Right atrium auricular region (tissue), 2 donors: ENCODE measurements around the gene ARHGAP12. TPM values are rescaled to one million over a fixed set of nuclear protein-coding genes. Genes with fewer than 3 reads are reported as not detected.

Experiments
- DNase-seq: peaks from one replicate; pipeline ENCODE4 v3.0.0-alpha.2; 2019; ENCODE audit warnings: low spot score
- H3K27ac ChIP-seq, 2 donors: fragments of 200-600 bp; sonication (generic); 1 replicate in 1 of 2; 2 replicates in 1 of 2; pipeline ENCODE4 v1.5.1; 2016 to 2019
- H3K27me3 ChIP-seq, 2 donors: fragments of 200-600 bp; sonication (generic); one replicate each; pipeline versions ENCODE4 v1.5.1 to v1.6.0; 2017 to 2019
- H3K36me3 ChIP-seq: fragments of 200-600 bp; sonication (generic); one replicate; pipeline ENCODE4 v1.5.1; 2016
- H3K4me1 ChIP-seq, 2 donors: fragments of 200-600 bp; sonication (generic); one replicate each; pipeline versions ENCODE4 v1.5.1 to v1.6.0; 2017 to 2019
- H3K4me3 ChIP-seq, 2 donors: fragments of 200-600 bp; sonication (generic); 1 replicate in 1 of 2; 2 replicates in 1 of 2; pipeline ENCODE4 v1.5.1; 2017 to 2019; ENCODE audit warnings: mild to moderate bottlenecking in 1 of 2, moderate library complexity in 1 of 2
- H3K9me3 ChIP-seq, 2 donors: fragments of 200-600 bp; sonication (generic); one replicate each; pipeline ENCODE4 v1.5.1; 2019
- CTCF ChIP-seq, 2 donors: fragments of 200-600 bp; sonication (generic); IDR thresholded peaks; one replicate each; pipeline ENCODE4 v1.5.1; 2019; ENCODE audit warnings: antibody characterized with exemption in 2 of 2
- total RNA-seq, 2 donors: library from RNA; depleted of rRNA; stranded (reverse); fragments of >200 nt; gene quantifications; one replicate each; pipeline ENCODE4 v1.1.0, GENCODE V29; 2016

The ARHGAP12 gene
- total RNA-seq, 2 donors from 2014 or later: 20.8 to 24.1 TPM

GRCh38 chr10:31833753-31834152, 94.9 kb downstream of the ARHGAP12 start:
- no peak for TF ChIP-seq CTCF (IDR thresholded peaks at IDR 0.05)
- DNase-seq: no peak
- Histone ChIP-seq H3K36me3 (no peaks in the 10 kb centered on the region), H3K4me1 (no peaks in the 10 kb centered on the region), H3K27me3 (no peaks in the 10 kb centered on the region), H3K4me3 (no peak overlapping the region), H3K9me3 (no peaks in the 10 kb centered on the region), H3K27ac (no peak overlapping the region)

- no peak for DNase-seq
- Histone ChIP-seq H3K9me3 (no peaks in the 10 kb centered on the region), H3K27me3 (no peaks in the 10 kb centered on the region), H3K36me3 (no peaks in the 10 kb centered on the region), H3K27ac (no peak overlapping the region), H3K4me1 (no peaks in the 10 kb centered on the region), H3K4me3 (no peak overlapping the region)
- no peak for TF ChIP-seq CTCF (IDR thresholded peaks at IDR 0.05)
Observed at GRCh38 chr10:31832261-31832660, 96.4 kb downstream of the ARHGAP12 start.

- Histone ChIP-seq H3K4me3 (no peak overlapping the region), H3K27me3 (no peaks in the 10 kb centered on the region), H3K36me3 (no peaks in the 10 kb centered on the region), H3K4me1 (no peaks in the 10 kb centered on the region), H3K27ac (no peak overlapping the region), H3K9me3 (no peaks in the 10 kb centered on the region)
- DNase-seq: no peak
- TF ChIP-seq CTCF (IDR thresholded peaks at IDR 0.05): no peak
Observed at GRCh38 chr10:31830887-31831286, 97.7 kb downstream of the ARHGAP12 start.

GRCh38 chr10:31829776-31830175, 98.9 kb downstream of the ARHGAP12 start:
- no peak for TF ChIP-seq CTCF (IDR thresholded peaks at IDR 0.05)
- Histone ChIP-seq H3K4me1 (no peaks in the 10 kb centered on the region), H3K27me3 (no peaks in the 10 kb centered on the region), H3K36me3 (no peaks in the 10 kb centered on the region), H3K9me3 (no peaks in the 10 kb centered on the region), H3K27ac (no peak overlapping the region), H3K4me3 (no peak overlapping the region)
- DNase-seq: no peak

- Histone ChIP-seq H3K4me1 (peaks cover 0 to 13% of the 10 kb centered on the region in 2 donors), H3K4me3 (no peak overlapping the region), H3K9me3 (no peaks in the 10 kb centered on the region), H3K27me3 (no peaks in the 10 kb centered on the region), H3K36me3 (no peaks in the 10 kb centered on the region), H3K27ac (peak overlapping the region; percentile 56 to 63)
- no peak for DNase-seq
- no peak for TF ChIP-seq CTCF (IDR thresholded peaks at IDR 0.05)
Observed at GRCh38 chr10:31823358-31823757, 105.3 kb downstream of the ARHGAP12 start.

GRCh38 chr10:31822616-31823318, 105.9 kb downstream of the ARHGAP12 start:
- peak overlapping the region; percentile 56 to 63 for H3K27ac ChIP-seq
- no peaks in the 10 kb centered on the region for H3K36me3 ChIP-seq
- H3K4me3 ChIP-seq: no peak overlapping the region
- no peaks in the 10 kb centered on the region for H3K27me3 ChIP-seq
- peaks cover 0 to 13% of the 10 kb centered on the region in 2 donors for H3K4me1 ChIP-seq
- DNase-seq: no peak
- TF ChIP-seq CTCF (IDR thresholded peaks at IDR 0.05): no peak
- no peaks in the 10 kb centered on the region for H3K9me3 ChIP-seq
